K562 (cell line): ENCODE measurements around the gene GULP1. TPM values are rescaled to one million over a fixed set of nuclear protein-coding genes. Genes with fewer than 3 reads are reported as not detected.

ENCODE experiments used
- ATAC-seq: fragments of 200-7000 bp; cut with Tn5 transposase; 3 replicates; pipeline ENCODE4 v1.9.1; 2020; ENCODE audit warnings: moderate library complexity
- BruUV-seq: library from RNA; stranded (reverse); fragments of 400-500 nt; replicated peaks from 2 replicates; lab custom pipeline; 2021; lab: Mats Ljungman, UMichigan
- CTCF ChIA-PET: fragments of 300-600 bp; formaldehyde crosslinking; extraction: SDS; loops from one replicate; lab custom pipeline; 2021; ENCODE audit warnings: low intra/inter-chr PET ratio; lab: Yijun Ruan, JAX
- POLR2A ChIA-PET: fragments of 300-600, 350-650 bp; sonication (Branson Sonifier 250); formaldehyde crosslinking; extraction: SDS; loops from one replicate; lab custom pipeline; 2021; ENCODE audit warnings: antibody characterized with exemption, inconsistent platforms; lab: Yijun Ruan, JAX
- DNase-seq, 4 experiments: peaks; one replicate each; pipeline versions ENCODE4 v3.0.0 to v3.0.0-alpha.2; 2011 to 2018; ENCODE audit warnings: low spot score in 3 of 4, mixed read lengths in 3 of 4; ENCODE audit errors: extremely low read depth in 1 of 4
- FAIRE-seq: peaks from 2 replicates; lab custom pipeline; 2011; peaks lifted over from hg19 to GRCh38; lab: Jason Lieb, UNC
- H2AFZ ChIP-seq: 2 replicates; pipeline ENCODE4 v1.6.0; 2011; ENCODE audit warnings: low read depth, low read length, control low read depth, inconsistent platforms
- H3K27ac ChIP-seq: fragments of 200-600 bp; 3 replicates; pipeline ENCODE4 v1.8.0; 2011; ENCODE audit warnings: low read depth, mild to moderate bottlenecking, control low read depth, inconsistent platforms, low read length, moderate library complexity, mixed read lengths; ENCODE audit errors: extremely low read depth
- H3K27me3 ChIP-seq, 2 experiments: fragments of 300-600 bp in 1 of 2; 2 replicates in 1 of 2; 3 replicates in 1 of 2; pipeline versions ENCODE4 v1.6.0 to v1.8.0; 2011; ENCODE audit warnings: inconsistent platforms in 2 of 2, low read length in 2 of 2, mild to moderate bottlenecking in 1 of 2, mixed read lengths in 1 of 2, moderate library complexity in 1 of 2; ENCODE audit not compliant: control insufficient read depth in 2 of 2, insufficient read depth in 2 of 2
- H3K36me3 ChIP-seq: fragments of 300-600 bp; 3 replicates; pipeline ENCODE4 v1.8.0; 2011; ENCODE audit warnings: mild to moderate bottlenecking, low read length, inconsistent platforms; ENCODE audit not compliant: control insufficient read depth, insufficient read depth
- H3K4me1 ChIP-seq, 2 experiments: fragments of 200-600 bp in 1 of 2; replicated peaks in 1 of 2; 2 replicates in 1 of 2; 3 replicates in 1 of 2; pipeline versions ENCODE4 v1.5.1 to v1.8.0; 2011; ENCODE audit warnings: inconsistent platforms in 2 of 2, low read length in 2 of 2, mild to moderate bottlenecking in 1 of 2, mixed read lengths in 1 of 2, moderate library complexity in 1 of 2; ENCODE audit not compliant: control insufficient read depth in 2 of 2, insufficient read depth in 2 of 2
- H3K4me2 ChIP-seq: 2 replicates; pipeline ENCODE4 v1.6.1; 2011; ENCODE audit warnings: low read length, control low read depth, inconsistent platforms, mixed read lengths; ENCODE audit not compliant: insufficient read depth
- H3K4me3 ChIP-seq: fragments of 200-600 bp; sonication (generic), shearing (Covaris generic); 2 replicates; pipeline ENCODE4 v1.5.1; 2016; ENCODE audit warnings: control low read depth, inconsistent platforms
- H3K79me2 ChIP-seq: fragments of 200-600 bp; 3 replicates; pipeline ENCODE4 v1.8.0; 2011; ENCODE audit warnings: low read length, inconsistent platforms; ENCODE audit not compliant: control insufficient read depth, insufficient read depth
- H3K9ac ChIP-seq, 2 experiments: 2 replicates each; pipeline versions ENCODE4 v1.6.0 to v1.6.1; 2011; ENCODE audit warnings: low read depth in 2 of 2, low read length in 2 of 2, control low read depth in 1 of 2, inconsistent platforms in 1 of 2, mild to moderate bottlenecking in 1 of 2, mixed read lengths in 1 of 2; ENCODE audit not compliant: insufficient read depth in 1 of 2
- H3K9me1 ChIP-seq: one replicate; pipeline ENCODE4 v1.6.0; 2011; ENCODE audit warnings: inconsistent platforms, mild to moderate bottlenecking, low read length, moderate library complexity; ENCODE audit not compliant: control insufficient read depth, insufficient read depth
- H3K9me3 ChIP-seq: replicated peaks from 2 replicates; pipeline ENCODE4 v1.5.1; 2011; ENCODE audit warnings: low read depth, low read length, inconsistent platforms; ENCODE audit not compliant: control insufficient read depth, insufficient read depth
- H4K20me1 ChIP-seq: replicated peaks from 2 replicates; pipeline ENCODE4 v1.6.1; 2011; ENCODE audit warnings: low read length, inconsistent platforms, mixed read lengths; ENCODE audit not compliant: control insufficient read depth, insufficient read depth
- CBX1 ChIP-seq: sonication (generic); IDR thresholded peaks from 2 replicates; pipeline ENCODE4 v1.6.1; 2016; ENCODE audit warnings: antibody characterized with exemption, low read depth, mild to moderate bottlenecking
- HNRNPK ChIP-seq: fragments of 200-400 bp; formaldehyde crosslinking; IDR thresholded peaks from one replicate; pipeline ENCODE4 v1.6.1; 2018; ENCODE audit warnings: mild to moderate bottlenecking, low read depth, low read length; ENCODE audit not compliant: poor library complexity, severe bottlenecking
- NR1H2 ChIP-seq: sonication (generic); formaldehyde crosslinking; IDR thresholded peaks from 2 replicates; pipeline ENCODE4 v1.4.0; 2020; ENCODE audit warnings: mild to moderate bottlenecking, missing genetic modification reagents
- RBFOX2 ChIP-seq: fragments of 200-400 bp; formaldehyde crosslinking; IDR thresholded peaks from 2 replicates; pipeline ENCODE4 v1.6.1; 2017; ENCODE audit warnings: low read depth, mild to moderate bottlenecking, low read length, moderate library complexity
- ZC3H8 ChIP-seq: fragments of 450-650 bp; IDR thresholded peaks from 2 replicates; pipeline ENCODE4 v1.6.1; 2017
- WGBS: fragments of 100-300 bp; shearing (Covaris generic); methylation state at CpG from one replicate; pipeline ENCODE4 v1.1.6; 2016; ENCODE audit warnings: low coverage, mixed read lengths; ENCODE audit not compliant: insufficient coverage; ENCODE audit errors: missing lambda C conversion rate; 5-methylcytosine and 5-hydroxymethylcytosine counted together
- in situ Hi-C: fragments of 300-500 bp; cut with MboI; formaldehyde crosslinking; loops from 4 replicates; pipeline ENCODE4 v1.15.0; 2018; ENCODE audit warnings: inconsistent platforms, mixed read lengths
- intact Hi-C: fragments of 100-400 bp; cut with micrococcal nuclease; formaldehyde crosslinking; loops from 2 replicates; pipeline ENCODE4 v1.14.2; 2022
- polyA plus RNA-seq, 8 experiments: library from polyadenylated mRNA; depleted of rRNA in 4 of 8; stranded (reverse) in 5 of 8; unstranded in 3 of 8; fragments of >200 nt; fragmentation: Nextera tagmentation in 2 of 8; fragmentation: Illumina TruSeq in 1 of 8; extraction: Ambion mirVana in 2 of 8; extraction: Trizol in 1 of 8; gene quantifications; 2 replicates each; pipeline versions ENCODE4 v1.2.1 to v1.2.3, GENCODE V29; 2011 to 2014; ENCODE audit warnings: inconsistent platforms in 1 of 8, missing spikeins in 1 of 8
- total RNA-seq, 7 experiments: library from RNA; depleted of rRNA in 6 of 7; stranded (reverse); fragments of >200 nt in 6 of 7; fragmentation: Illumina TruSeq in 2 of 7; extraction: Trizol in 2 of 7; gene quantifications; 2 replicates each; pipeline versions ENCODE4 v1.2.1 to v1.2.3, GENCODE V29; 2011 to 2021; ENCODE audit warnings: low replicate concordance in 1 of 7
- TF ChIP-seq, protein P1 (sequence below), 3 experiments: fragments of 200-800 bp in 1 of 3; fragments of 250-450 bp in 1 of 3; fragments of 450-650 bp in 1 of 3; sonication (Bioruptor Pico) in 1 of 3; sonication (Bioruptor generic) in 1 of 3; formaldehyde crosslinking in 1 of 3; IDR thresholded peaks; 2 replicates each; pipeline versions ENCODE4 v1.6.1 to v1.8.0; 2016 to 2022; ENCODE audit warnings: mild to moderate bottlenecking in 2 of 3, missing genetic modification characterization in 2 of 3, missing compliant biosample characterization in 1 of 3, moderate library complexity in 1 of 3

GULP1 gene
- total and polyA plus RNA-seq, 9 of the 15 experiments (the other 6 are each of a cell fraction or from before 2014, with no cell fraction given): 8.5 to 25.3 (median 19.5) TPM

DNA sequence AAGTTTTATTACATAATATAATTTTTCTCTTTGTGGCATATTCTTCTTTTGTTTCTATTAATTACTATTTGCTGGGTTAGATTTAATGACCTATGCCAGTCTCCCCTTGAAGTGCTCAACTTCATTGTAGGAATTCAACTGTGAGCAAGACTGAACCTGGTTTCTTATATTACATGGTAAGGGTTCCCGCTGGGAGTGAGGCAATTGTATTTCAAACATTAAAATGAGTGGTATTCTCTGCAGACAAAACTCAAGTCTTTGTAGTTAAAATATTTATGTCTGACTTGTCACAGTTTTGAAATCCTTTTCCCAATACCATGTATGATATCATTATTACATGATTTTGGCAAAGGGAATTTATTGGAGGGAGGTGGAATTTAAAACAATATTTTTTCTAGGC lies 278.7 kb downstream of the GULP1 start:
- POLR2A ChIA-PET: no interaction called here

More for the DNA sequence above, 278.7 kb downstream of the GULP1 start:
- no peak for ATAC-seq
- FAIRE-seq: no peak
- in situ Hi-C loops: no loop called here
- H3K36me3 ChIP-seq: peaks cover 5% of the 10 kb centered on the region; the same call in 1 of the 3 replicates
- H3K9ac ChIP-seq: no peak overlapping the region
- no peak overlapping the region for H3K4me3 ChIP-seq
- no peak overlapping the region for H3K27ac ChIP-seq
- no peaks in the 10 kb centered on the region for H3K9me3 ChIP-seq
- TF ChIP-seq, protein P1, sequence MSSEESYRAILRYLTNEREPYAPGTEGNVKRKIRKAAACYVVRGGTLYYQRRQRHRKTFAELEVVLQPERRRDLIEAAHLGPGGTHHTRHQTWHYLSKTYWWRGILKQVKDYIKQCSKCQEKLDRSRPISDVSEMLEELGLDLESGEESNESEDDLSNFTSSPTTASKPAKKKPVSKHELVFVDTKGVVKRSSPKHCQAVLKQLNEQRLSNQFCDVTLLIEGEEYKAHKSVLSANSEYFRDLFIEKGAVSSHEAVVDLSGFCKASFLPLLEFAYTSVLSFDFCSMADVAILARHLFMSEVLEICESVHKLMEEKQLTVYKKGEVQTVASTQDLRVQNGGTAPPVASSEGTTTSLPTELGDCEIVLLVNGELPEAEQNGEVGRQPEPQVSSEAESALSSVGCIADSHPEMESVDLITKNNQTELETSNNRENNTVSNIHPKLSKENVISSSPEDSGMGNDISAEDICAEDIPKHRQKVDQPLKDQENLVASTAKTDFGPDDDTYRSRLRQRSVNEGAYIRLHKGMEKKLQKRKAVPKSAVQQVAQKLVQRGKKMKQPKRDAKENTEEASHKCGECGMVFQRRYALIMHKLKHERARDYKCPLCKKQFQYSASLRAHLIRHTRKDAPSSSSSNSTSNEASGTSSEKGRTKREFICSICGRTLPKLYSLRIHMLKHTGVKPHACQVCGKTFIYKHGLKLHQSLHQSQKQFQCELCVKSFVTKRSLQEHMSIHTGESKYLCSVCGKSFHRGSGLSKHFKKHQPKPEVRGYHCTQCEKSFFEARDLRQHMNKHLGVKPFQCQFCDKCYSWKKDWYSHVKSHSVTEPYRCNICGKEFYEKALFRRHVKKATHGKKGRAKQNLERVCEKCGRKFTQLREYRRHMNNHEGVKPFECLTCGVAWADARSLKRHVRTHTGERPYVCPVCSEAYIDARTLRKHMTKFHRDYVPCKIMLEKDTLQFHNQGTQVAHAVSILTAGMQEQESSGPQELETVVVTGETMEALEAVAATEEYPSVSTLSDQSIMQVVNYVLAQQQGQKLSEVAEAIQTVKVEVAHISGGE (CRISPR knock-in tag; IDR thresholded peaks at IDR 0.05): no peak
- TF ChIP-seq ZC3H8: no peak
- no peak for TF ChIP-seq HNRNPK
- TF ChIP-seq NR1H2: no peak
- no peak for TF ChIP-seq CBX1
- TF ChIP-seq RBFOX2: no peak
- TF ChIP-seq, all 486 proteins: peak for 0
- 89% methylated on average over 1 of the region's 1 CpG for WGBS
- no peak overlapping the region for H3K4me2 ChIP-seq
- no peak overlapping the region for H2AFZ ChIP-seq
- no peaks in the 10 kb centered on the region for H3K79me2 ChIP-seq
- no TSS peak for BruUV-seq
- no peaks in the 10 kb centered on the region for H3K27me3 ChIP-seq
- intact Hi-C loops: no loop called here
- H4K20me1 ChIP-seq: no peaks in the 10 kb centered on the region
- H3K4me1 ChIP-seq: no peaks in the 10 kb centered on the region
- CTCF ChIA-PET: no interaction called here
- DNase-seq: no peak
- H3K9me1 ChIP-seq: no peaks in the 10 kb centered on the region
